Stimulated activated CD4-positive, alpha-beta T cell treated with anti-CD3 and anti-CD28 coated beads, Interleukin-12 subunit alpha, Interleukin-12 subunit beta, amount 100 ng/mL, for 4 hours (primary cell): ENCODE results near the gene KDM1B.

Experiments
- DNase-seq: peaks from one replicate; pipeline ENCODE4 v3.0.0-alpha.2; 2020

Gene KDM1B

GRCh38 chr6:18265787-18266522 lies 110.7 kb downstream of the KDM1B start:
- no peak for DNase-seq

DNA sequence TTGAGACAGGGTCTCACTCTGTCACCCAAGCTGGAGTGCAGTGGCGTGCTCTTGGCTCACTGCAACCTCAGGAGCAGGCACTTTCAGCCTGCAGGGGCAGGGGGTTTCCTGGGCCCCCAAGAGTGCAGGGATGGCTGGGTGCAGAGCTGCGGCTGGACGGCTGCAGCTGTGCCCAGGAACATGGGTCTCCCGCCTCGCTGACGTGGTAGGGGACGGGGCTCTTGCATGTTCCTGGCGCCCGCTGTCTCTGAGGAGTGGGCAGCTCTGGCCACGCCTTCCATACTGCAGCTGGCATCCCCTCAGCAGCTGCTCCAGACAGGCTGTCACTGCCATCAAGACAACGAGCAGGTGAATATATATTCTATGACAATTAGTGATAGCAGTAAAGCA lies 111.3 kb downstream of the KDM1B start:
- no peak for DNase-seq

DNA sequence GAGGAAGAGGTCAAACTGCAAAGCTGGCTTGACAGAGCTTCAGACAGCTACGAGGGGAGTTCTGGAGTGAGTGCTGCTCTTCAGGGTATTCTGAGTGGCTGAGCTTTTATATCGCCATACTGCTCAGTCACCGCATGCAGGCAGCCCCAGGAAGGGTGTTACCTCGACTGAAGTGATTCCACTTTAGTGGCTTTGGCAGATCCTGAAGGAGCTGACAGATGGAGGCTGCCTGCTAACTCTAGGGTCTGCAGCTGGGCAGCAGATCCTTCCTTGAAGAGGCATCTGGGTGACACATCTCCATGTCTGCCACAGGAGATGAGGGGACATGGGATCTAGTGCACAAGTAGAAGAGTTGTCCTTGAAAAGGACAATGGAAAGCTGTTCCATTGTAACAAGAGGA lies 112.8 kb downstream of the KDM1B start:
- DNase-seq, result no peak

- no peak for DNase-seq
These were observed 114.0 kb downstream of the KDM1B start for GRCh38 chr6:18269253-18269652.

DNA sequence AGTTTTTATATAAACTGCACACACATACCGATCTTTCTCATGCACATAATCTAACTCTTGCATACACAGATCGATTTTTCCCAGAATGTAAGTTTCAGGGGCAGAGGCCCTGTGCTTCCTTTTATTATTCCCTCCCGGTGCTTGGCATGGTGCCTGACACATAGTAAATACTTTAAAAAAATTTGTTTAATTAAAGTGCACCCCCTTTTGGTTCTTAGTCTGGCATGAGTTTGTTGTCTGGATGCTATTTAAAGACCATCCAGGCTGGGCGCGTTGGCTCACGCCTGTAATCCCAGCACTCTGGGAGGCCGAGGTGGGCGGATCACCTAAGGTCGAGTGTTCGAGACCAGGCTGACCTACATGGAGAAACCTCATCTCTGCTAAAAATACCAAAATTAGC lies 114.5 kb downstream of the KDM1B start:
- DNase-seq, result no peak

DNA sequence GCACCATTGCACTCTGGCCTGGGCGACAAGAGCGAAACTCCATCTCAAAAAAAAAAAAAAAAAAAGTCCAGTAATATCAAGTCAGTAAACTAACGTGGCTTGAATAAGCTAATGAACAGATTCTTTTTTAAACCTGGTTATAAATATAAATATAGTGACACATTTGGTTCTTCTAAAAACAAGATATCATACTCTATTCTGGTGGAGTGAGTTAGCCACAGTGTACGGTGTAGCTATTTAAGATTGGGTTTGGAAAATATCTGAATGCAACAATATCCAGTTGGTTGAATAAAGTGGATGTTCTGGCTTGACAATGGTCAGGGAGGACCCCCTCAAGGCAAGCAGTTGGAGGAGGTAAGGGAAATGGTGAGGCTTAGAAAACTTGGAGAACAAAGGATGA lies 115.0 kb downstream of the KDM1B start:
- no peak for DNase-seq
